Glutamatergic neuron (in vitro differentiated cells): ENCODE results near the gene AKR1C1. TPM values are rescaled to one million over a fixed set of nuclear protein-coding genes. Genes with fewer than 3 reads are reported as not detected.
A peak's percentile ranks its signal among the peaks of the same experiment; 100 is the strongest.

Experiments used
- DNase-seq: peaks from one replicate; pipeline ENCODE4 v3.0.0; 2022
- H3K27ac Mint-ChIP-seq: one replicate; pipeline ENCODE4 v1.8.0; 2020; ENCODE audit warnings: mild to moderate bottlenecking, mixed read lengths, inconsistent platforms; ENCODE audit not compliant: unreplicated experiment
- H3K27me3 Mint-ChIP-seq: one replicate; pipeline ENCODE4 v1.8.0; 2020; ENCODE audit warnings: mild to moderate bottlenecking, moderate library complexity, mixed read lengths, inconsistent platforms; ENCODE audit not compliant: unreplicated experiment
- H3K36me3 Mint-ChIP-seq: one replicate; pipeline ENCODE4 v1.8.0; 2020; ENCODE audit warnings: mild to moderate bottlenecking, mixed read lengths, inconsistent platforms; ENCODE audit not compliant: unreplicated experiment
- H3K4me1 Mint-ChIP-seq: one replicate; pipeline ENCODE4 v1.8.0; 2020; ENCODE audit warnings: mild to moderate bottlenecking, low read depth, mixed read lengths, inconsistent platforms; ENCODE audit not compliant: unreplicated experiment
- H3K4me3 Mint-ChIP-seq: one replicate; pipeline ENCODE4 v1.8.0; 2020; ENCODE audit warnings: mild to moderate bottlenecking, mixed read lengths, inconsistent platforms; ENCODE audit not compliant: unreplicated experiment
- H3K9me3 Mint-ChIP-seq: one replicate; pipeline ENCODE4 v1.8.0; 2020; ENCODE audit warnings: mild to moderate bottlenecking, moderate library complexity, mixed read lengths, inconsistent platforms; ENCODE audit not compliant: unreplicated experiment
- CTCF ChIP-seq: fragments of 200-600 bp; sonication (generic); IDR thresholded peaks from one replicate; pipeline ENCODE4 v1.5.0; 2021; ENCODE audit not compliant: partially characterized antibody, unreplicated experiment
- total RNA-seq: library from RNA; stranded (reverse); fragmentation: NEBNext Ultra II Directional; extraction: Animal tissue kit (Norgen Biotek cat#: 25700); gene quantifications from one replicate; pipeline ENCODE4 v1.2.1, GENCODE V29; 2021; ENCODE audit not compliant: unreplicated experiment

The AKR1C1 gene
- total RNA-seq, 1 donor from 2014 or later = 24.7 TPM

GRCh38 chr10:4977025-4977424 lies 13.8 kb downstream of the AKR1C1 start:
- Mint-ChIP-seq H3K9me3 (no peaks in the 10 kb centered on the region), H3K27me3 (peaks cover 2% of the 10 kb centered on the region), H3K4me3 (no peak overlapping the region), H3K27ac (no peak overlapping the region), H3K4me1 (peaks cover 9% of the 10 kb centered on the region), H3K36me3 (no peaks in the 10 kb centered on the region)
- no peak for DNase-seq
- no peak for TF ChIP-seq CTCF

- H3K27me3 Mint-ChIP-seq = peaks cover 2% of the 10 kb centered on the region
- H3K4me1 Mint-ChIP-seq = peaks cover 13% of the 10 kb centered on the region
- H3K36me3 Mint-ChIP-seq = no peaks in the 10 kb centered on the region
- TF ChIP-seq CTCF = no peak
- no peak for DNase-seq
- no peak overlapping the region for H3K27ac Mint-ChIP-seq
- H3K9me3 Mint-ChIP-seq = no peaks in the 10 kb centered on the region
- no peak overlapping the region for H3K4me3 Mint-ChIP-seq
Observed at GRCh38 chr10:4978870-4979269, 15.7 kb downstream of the AKR1C1 start.

GRCh38 chr10:4980793-4981192 lies 17.6 kb downstream of the AKR1C1 start:
- no peak overlapping the region for H3K4me3 Mint-ChIP-seq
- no peak for TF ChIP-seq CTCF
- H3K27me3 Mint-ChIP-seq = peaks cover 2% of the 10 kb centered on the region
- H3K4me1 Mint-ChIP-seq = peaks cover 13% of the 10 kb centered on the region
- no peaks in the 10 kb centered on the region for H3K9me3 Mint-ChIP-seq
- H3K36me3 Mint-ChIP-seq = no peaks in the 10 kb centered on the region
- H3K27ac Mint-ChIP-seq = no peak overlapping the region
- DNase-seq = no peak

GRCh38 chr10:4981722-4982471 lies 18.7 kb downstream of the AKR1C1 start:
- TF ChIP-seq CTCF = peak; percentile 45
- Mint-ChIP-seq H3K27me3 (no peaks in the 10 kb centered on the region), H3K4me3 (no peak overlapping the region), H3K4me1 (peaks cover 13% of the 10 kb centered on the region), H3K36me3 (no peaks in the 10 kb centered on the region), H3K27ac (no peak overlapping the region), H3K9me3 (no peaks in the 10 kb centered on the region)
- DNase-seq = no peak

- H3K27me3 Mint-ChIP-seq = no peaks in the 10 kb centered on the region
- no peak overlapping the region for H3K4me3 Mint-ChIP-seq
- DNase-seq = no peak
- no peak for TF ChIP-seq CTCF
- H3K4me1 Mint-ChIP-seq = peaks cover 13% of the 10 kb centered on the region
- no peaks in the 10 kb centered on the region for H3K36me3 Mint-ChIP-seq
- H3K27ac Mint-ChIP-seq = no peak overlapping the region
- H3K9me3 Mint-ChIP-seq = no peaks in the 10 kb centered on the region
Observed at GRCh38 chr10:4982764-4983226, 19.6 kb downstream of the AKR1C1 start.
